Central memory CD8-positive, alpha-beta T cell (primary cell): ENCODE results near the gene RTN1.

ENCODE experiments used
- ATAC-seq: fragments of 150-1000 bp; cut with Tn5 transposase; replicated peaks from 2 replicates; pipeline ENCODE4 v1.10.0; 2022; ENCODE audit warnings: mild to moderate bottlenecking, moderate FRiP score, moderate number of reproducible peaks; ENCODE audit not compliant: poor library complexity, severe bottlenecking; ENCODE audit errors: extremely low read depth
- DNase-seq, 2 donors: peaks; one replicate each; pipeline ENCODE4 v3.0.0; 2021; ENCODE audit warnings: low spot score in 2 of 2
- H3K27ac Mint-ChIP-seq: one replicate; pipeline ENCODE4 v1.8.0; 2022; ENCODE audit warnings: low read depth, mild to moderate bottlenecking, moderate library complexity, mixed read lengths
- H3K27me3 Mint-ChIP-seq: one replicate; pipeline ENCODE4 v1.8.0; 2022; ENCODE audit warnings: mixed read lengths
- H3K36me3 Mint-ChIP-seq: one replicate; pipeline ENCODE4 v1.8.0; 2022; ENCODE audit warnings: mild to moderate bottlenecking, moderate library complexity, mixed read lengths; ENCODE audit not compliant: insufficient read depth
- H3K4me1 Mint-ChIP-seq: one replicate; pipeline ENCODE4 v1.8.0; 2022; ENCODE audit warnings: mixed read lengths
- H3K4me3 Mint-ChIP-seq: one replicate; pipeline ENCODE4 v1.8.0; 2022; ENCODE audit warnings: mild to moderate bottlenecking, moderate library complexity, mixed read lengths
- H3K9me3 Mint-ChIP-seq: one replicate; pipeline ENCODE4 v1.8.0; 2022; ENCODE audit warnings: mixed read lengths

RTN1 gene

GRCh38 chr14:59769586-59769985 is 101.0 kb downstream of the RTN1 start:
- H3K4me3 Mint-ChIP-seq, result no peak overlapping the region
- H3K27ac Mint-ChIP-seq, result no peak overlapping the region
- ATAC-seq (no peak), DNase-seq (no peak)
- H3K4me1 Mint-ChIP-seq, result no peaks in the 10 kb centered on the region
- peaks cover 2% of the 10 kb centered on the region for H3K36me3 Mint-ChIP-seq
- no peaks in the 10 kb centered on the region for H3K27me3 Mint-ChIP-seq
- no peaks in the 10 kb centered on the region for H3K9me3 Mint-ChIP-seq

GRCh38 chr14:59768855-59769375 is 101.7 kb downstream of the RTN1 start:
- H3K27me3 Mint-ChIP-seq, result peaks cover 4% of the 10 kb centered on the region
- no peaks in the 10 kb centered on the region for H3K9me3 Mint-ChIP-seq
- no peak overlapping the region for H3K4me3 Mint-ChIP-seq
- ATAC-seq (no peak), DNase-seq (no peak)
- no peaks in the 10 kb centered on the region for H3K4me1 Mint-ChIP-seq
- H3K36me3 Mint-ChIP-seq, result peaks cover 2% of the 10 kb centered on the region
- no peak overlapping the region for H3K27ac Mint-ChIP-seq

GRCh38 chr14:59761851-59762250 is 108.7 kb downstream of the RTN1 start:
- ATAC-seq (no peak), DNase-seq (no peak)
- H3K27ac Mint-ChIP-seq, result no peak overlapping the region
- H3K9me3 Mint-ChIP-seq, result no peaks in the 10 kb centered on the region
- no peaks in the 10 kb centered on the region for H3K4me1 Mint-ChIP-seq
- no peak overlapping the region for H3K4me3 Mint-ChIP-seq
- no peaks in the 10 kb centered on the region for H3K36me3 Mint-ChIP-seq
- peaks cover 27% of the 10 kb centered on the region for H3K27me3 Mint-ChIP-seq

- no peak overlapping the region for H3K4me3 Mint-ChIP-seq
Observed at GRCh38 chr14:59755409-59756135, 115.0 kb downstream of the RTN1 start.

GRCh38 chr14:59754256-59754655 is 116.3 kb downstream of the RTN1 start:
- ATAC-seq, result no peak
- H3K27ac Mint-ChIP-seq, result no peak overlapping the region

More at GRCh38 chr14:59755409-59756135, 115.0 kb downstream of the RTN1 start:
- H3K4me1 Mint-ChIP-seq, result no peaks in the 10 kb centered on the region
- no peaks in the 10 kb centered on the region for H3K36me3 Mint-ChIP-seq
- H3K9me3 Mint-ChIP-seq, result no peaks in the 10 kb centered on the region
- H3K27me3 Mint-ChIP-seq, result peaks cover 17% of the 10 kb centered on the region
- DNase-seq, result no peak
- no peak overlapping the region for H3K27ac Mint-ChIP-seq
- ATAC-seq, result no peak

GRCh38 chr14:59753512-59753911 is 117.1 kb downstream of the RTN1 start:
- DNase-seq (no peak), ATAC-seq (no peak)
- Mint-ChIP-seq H3K27me3 (peaks cover 5% of the 10 kb centered on the region), H3K9me3 (no peaks in the 10 kb centered on the region), H3K27ac (no peak overlapping the region), H3K4me1 (no peaks in the 10 kb centered on the region), H3K36me3 (no peaks in the 10 kb centered on the region), H3K4me3 (no peak overlapping the region)

More at GRCh38 chr14:59754256-59754655, 116.3 kb downstream of the RTN1 start:
- H3K4me1 Mint-ChIP-seq, result no peaks in the 10 kb centered on the region
- peaks cover 13% of the 10 kb centered on the region for H3K27me3 Mint-ChIP-seq
- H3K9me3 Mint-ChIP-seq, result no peaks in the 10 kb centered on the region
- DNase-seq, result no peak
- H3K4me3 Mint-ChIP-seq, result no peak overlapping the region
- H3K36me3 Mint-ChIP-seq, result no peaks in the 10 kb centered on the region

- H3K4me3 Mint-ChIP-seq, result no peak overlapping the region
- ATAC-seq, result no peak
- H3K4me1 Mint-ChIP-seq, result no peaks in the 10 kb centered on the region
- H3K27me3 Mint-ChIP-seq, result no peaks in the 10 kb centered on the region
- no peak for DNase-seq
- H3K9me3 Mint-ChIP-seq, result no peaks in the 10 kb centered on the region
- no peaks in the 10 kb centered on the region for H3K36me3 Mint-ChIP-seq
- no peak overlapping the region for H3K27ac Mint-ChIP-seq
Observed at GRCh38 chr14:59751578-59751977, 119.0 kb downstream of the RTN1 start.

GRCh38 chr14:59739794-59740193 is 130.8 kb downstream of the RTN1 start:
- Mint-ChIP-seq H3K4me1 (no peaks in the 10 kb centered on the region), H3K27ac (no peak overlapping the region), H3K9me3 (peaks cover 10% of the 10 kb centered on the region), H3K27me3 (no peaks in the 10 kb centered on the region), H3K36me3 (no peaks in the 10 kb centered on the region), H3K4me3 (no peak overlapping the region)
- no peak for ATAC-seq
- no peak for DNase-seq

- H3K4me1 Mint-ChIP-seq, result no peaks in the 10 kb centered on the region
- no peaks in the 10 kb centered on the region for H3K9me3 Mint-ChIP-seq
- H3K27ac Mint-ChIP-seq, result no peak overlapping the region
- ATAC-seq (no peak), DNase-seq (no peak)
- H3K27me3 Mint-ChIP-seq, result no peaks in the 10 kb centered on the region
- H3K4me3 Mint-ChIP-seq, result no peak overlapping the region
- H3K36me3 Mint-ChIP-seq, result no peaks in the 10 kb centered on the region
Observed at GRCh38 chr14:59728304-59728703, 142.3 kb downstream of the RTN1 start.

GRCh38 chr14:59727073-59727661 is 143.4 kb downstream of the RTN1 start:
- peaks cover 5% of the 10 kb centered on the region for H3K27me3 Mint-ChIP-seq
- H3K4me3 Mint-ChIP-seq, result no peak overlapping the region
- DNase-seq (no peak), ATAC-seq (no peak)
- H3K36me3 Mint-ChIP-seq, result no peaks in the 10 kb centered on the region
- no peak overlapping the region for H3K27ac Mint-ChIP-seq
- H3K4me1 Mint-ChIP-seq, result no peaks in the 10 kb centered on the region
- H3K9me3 Mint-ChIP-seq, result peaks cover 3% of the 10 kb centered on the region

- no peak overlapping the region for H3K4me3 Mint-ChIP-seq
- H3K36me3 Mint-ChIP-seq, result no peaks in the 10 kb centered on the region
- H3K4me1 Mint-ChIP-seq, result no peaks in the 10 kb centered on the region
- no peak for ATAC-seq
- no peak overlapping the region for H3K27ac Mint-ChIP-seq
- peaks cover 16% of the 10 kb centered on the region for H3K27me3 Mint-ChIP-seq
- no peak for DNase-seq
- no peaks in the 10 kb centered on the region for H3K9me3 Mint-ChIP-seq
Observed at GRCh38 chr14:59711080-59711479, 159.5 kb downstream of the RTN1 start.

GRCh38 chr14:59707778-59708561 is 162.6 kb downstream of the RTN1 start:
- no peaks in the 10 kb centered on the region for H3K4me1 Mint-ChIP-seq
- H3K4me3 Mint-ChIP-seq, result no peak overlapping the region
- H3K9me3 Mint-ChIP-seq, result no peaks in the 10 kb centered on the region
- H3K27me3 Mint-ChIP-seq, result peaks cover 21% of the 10 kb centered on the region
- no peak overlapping the region for H3K27ac Mint-ChIP-seq
- no peaks in the 10 kb centered on the region for H3K36me3 Mint-ChIP-seq
- ATAC-seq, result no peak
- no peak for DNase-seq
